Left ventricle myocardium superior (tissue), 1 donor: Measurements from ENCODE around the gene SLC17A4. TPM values are rescaled to one million over a fixed set of nuclear protein-coding genes. Genes with fewer than 3 reads are reported as not detected.

ENCODE experiments used
- ATAC-seq: fragments of 200-7000 bp; cut with Tn5 transposase; one replicate; pipeline ENCODE4 v1.9.1; 2020; ENCODE audit warnings: mild to moderate bottlenecking, moderate library complexity
- DNase-seq: peaks from one replicate; pipeline ENCODE4 v3.0.0-alpha.2; 2020
- intact Hi-C: fragments of 100-400 bp; cut with micrococcal nuclease; formaldehyde crosslinking; loops from one replicate; pipeline ENCODE4 v1.11.0; 2022
- long read RNA-seq: library from polyadenylated mRNA; unstranded; transcript quantifications from one replicate; pipeline ENCODE4 v2.0.0, GENCODE V29; 2021
- total RNA-seq: library from RNA; stranded (reverse); fragmentation: NEBNext Ultra II Directional; extraction: Animal tissue kit (Norgen Biotek cat#: 25700); gene quantifications from one replicate; pipeline ENCODE4 v1.2.1, GENCODE V29; 2021
- donor health status: DM: no; HTN: yes; CAD: no; lungs with severe emphysema.

SLC17A4 gene, protein sequence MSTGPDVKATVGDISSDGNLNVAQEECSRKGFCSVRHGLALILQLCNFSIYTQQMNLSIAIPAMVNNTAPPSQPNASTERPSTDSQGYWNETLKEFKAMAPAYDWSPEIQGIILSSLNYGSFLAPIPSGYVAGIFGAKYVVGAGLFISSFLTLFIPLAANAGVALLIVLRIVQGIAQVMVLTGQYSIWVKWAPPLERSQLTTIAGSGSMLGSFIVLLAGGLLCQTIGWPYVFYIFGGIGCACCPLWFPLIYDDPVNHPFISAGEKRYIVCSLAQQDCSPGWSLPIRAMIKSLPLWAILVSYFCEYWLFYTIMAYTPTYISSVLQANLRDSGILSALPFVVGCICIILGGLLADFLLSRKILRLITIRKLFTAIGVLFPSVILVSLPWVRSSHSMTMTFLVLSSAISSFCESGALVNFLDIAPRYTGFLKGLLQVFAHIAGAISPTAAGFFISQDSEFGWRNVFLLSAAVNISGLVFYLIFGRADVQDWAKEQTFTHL
- total RNA-seq: not detected
- long read RNA-seq: 0 reads

GRCh38 chr6:25754535-25754934, at the start of gene SLC17A4:
Gene SLC17A4 (plus strand): TSS chr6:25754742. CDS start chr6:25761963, 7,221 bp downstream.
- intact Hi-C loops: no loop called here
- DNase-seq (no peak), ATAC-seq (no peak)

GRCh38 chr6:25706314-25707014, 48.1 kb upstream of the SLC17A4 start:
- intact Hi-C loops: no loop called here
- ATAC-seq (no peak), DNase-seq (peak; percentile 53)

- no peak for ATAC-seq
- intact Hi-C loops: no loop called here
- no peak for DNase-seq
These were observed 44.8 kb upstream of the SLC17A4 start for GRCh38 chr6:25709761-25710160.

DNA sequence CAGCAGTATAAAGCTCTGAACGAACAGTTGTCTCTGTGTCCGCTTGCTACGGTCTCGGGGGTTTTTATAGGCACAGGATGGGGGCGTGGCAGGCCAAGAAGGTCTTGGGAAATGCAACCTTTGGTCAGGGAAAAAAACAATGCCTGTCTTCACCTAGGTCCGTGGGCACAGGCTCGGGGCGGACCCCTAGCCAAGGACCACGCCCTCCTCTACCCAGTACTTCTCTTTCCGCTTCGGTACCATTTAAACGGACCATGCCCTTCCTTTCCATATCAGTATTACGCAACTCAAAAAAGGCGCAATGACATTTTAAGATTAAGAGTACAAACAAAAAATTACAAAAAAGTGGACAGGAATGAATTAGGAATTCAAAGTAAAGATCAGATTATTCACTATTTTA, 44.3 kb upstream of the SLC17A4 start:
- ATAC-seq: no peak
- intact Hi-C loops: no loop called here
- no peak for DNase-seq

GRCh38 chr6:25713824-25714223, 40.7 kb upstream of the SLC17A4 start:
- DNase-seq (no peak), ATAC-seq (no peak)
- intact Hi-C loops: no loop called here

GRCh38 chr6:25714765-25715164, 39.8 kb upstream of the SLC17A4 start:
- no peak for ATAC-seq
- intact Hi-C loops: no loop called here

GRCh38 chr6:25715794-25716193, 38.7 kb upstream of the SLC17A4 start:
- intact Hi-C loops: no loop called here
- no peak for ATAC-seq
- DNase-seq: no peak

More at GRCh38 chr6:25714765-25715164, 39.8 kb upstream of the SLC17A4 start:
- no peak for DNase-seq

GRCh38 chr6:25717866-25718740, 36.4 kb upstream of the SLC17A4 start:
- intact Hi-C loops: no loop called here
- no peak for ATAC-seq
- no peak for DNase-seq

DNA sequence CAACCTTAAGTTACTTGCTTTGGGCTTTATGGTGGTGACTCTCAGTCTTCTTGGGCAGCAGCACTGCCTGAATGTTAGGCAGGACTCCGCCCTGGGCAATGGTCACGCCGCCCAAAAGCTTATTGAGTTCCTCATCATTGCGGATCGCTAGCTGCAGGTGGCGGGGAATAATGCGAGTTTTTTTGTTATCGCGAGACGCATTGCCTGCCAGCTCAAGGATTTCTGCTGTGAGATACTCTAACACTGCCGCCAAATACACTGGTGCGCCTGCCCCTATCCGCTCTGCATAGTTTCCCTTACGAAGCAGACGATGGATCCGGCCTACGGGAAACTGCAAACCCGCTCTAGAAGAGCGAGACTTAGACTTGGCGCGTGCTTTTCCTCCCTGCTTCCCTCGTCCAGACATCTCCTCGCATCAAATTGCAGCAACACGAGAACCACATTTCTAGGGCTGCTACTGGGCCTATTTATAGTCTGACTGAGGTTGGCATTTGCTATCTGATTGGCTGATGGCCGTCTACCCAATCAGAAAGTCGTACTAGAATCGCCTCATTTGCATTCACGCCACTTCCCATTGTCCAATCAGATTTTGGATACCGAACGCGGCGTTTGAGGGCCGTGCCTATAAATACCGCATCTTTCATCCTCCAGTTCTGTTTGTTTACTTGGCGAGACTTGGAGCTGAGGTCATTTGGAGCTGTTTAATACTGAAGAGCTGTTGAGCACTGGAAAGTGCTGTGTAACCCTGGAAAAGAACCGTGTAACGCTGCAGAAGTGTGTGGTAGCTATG, 28.2 kb upstream of the SLC17A4 start:
- ATAC-seq: no peak
- intact Hi-C loops: loop anchor here (10.0 kb wide), 1 partner anchor 278 kb away; no protein-coding TSS in a partner anchor
- DNase-seq: no peak

- no peak for DNase-seq
- intact Hi-C loops: loop anchor here (10.0 kb wide), 1 partner anchor 278 kb away; no protein-coding TSS in a partner anchor
- no peak for ATAC-seq
These were observed 27.5 kb upstream of the SLC17A4 start for GRCh38 chr6:25727028-25727427.

- no peak for ATAC-seq
These were observed 23.6 kb upstream of the SLC17A4 start for GRCh38 chr6:25730907-25731306.

DNA sequence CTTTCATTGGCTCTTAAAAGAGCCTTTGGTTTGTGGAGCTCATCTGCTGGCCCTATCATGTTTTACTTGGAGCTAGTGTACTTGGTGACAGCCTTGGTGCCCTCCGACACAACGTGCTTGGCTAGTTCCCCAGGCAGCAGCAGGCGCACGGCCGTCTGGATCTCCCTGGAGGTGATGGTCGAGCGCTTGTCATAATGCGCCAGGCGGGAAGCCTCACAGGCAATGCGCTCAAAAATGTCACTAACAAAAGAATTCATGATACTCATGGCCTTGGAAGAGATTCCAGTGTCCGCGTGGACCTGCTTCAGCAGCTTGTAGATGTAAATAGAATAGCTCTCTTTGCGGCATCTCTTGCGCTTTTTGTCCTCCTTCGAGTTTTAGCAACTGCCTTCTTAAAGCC, 22.8 kb upstream of the SLC17A4 start:
- DNase-seq (no peak), ATAC-seq (no peak)
- intact Hi-C loops: no loop called here

More at GRCh38 chr6:25730907-25731306, 23.6 kb upstream of the SLC17A4 start:
- no peak for DNase-seq
- intact Hi-C loops: no loop called here

DNA sequence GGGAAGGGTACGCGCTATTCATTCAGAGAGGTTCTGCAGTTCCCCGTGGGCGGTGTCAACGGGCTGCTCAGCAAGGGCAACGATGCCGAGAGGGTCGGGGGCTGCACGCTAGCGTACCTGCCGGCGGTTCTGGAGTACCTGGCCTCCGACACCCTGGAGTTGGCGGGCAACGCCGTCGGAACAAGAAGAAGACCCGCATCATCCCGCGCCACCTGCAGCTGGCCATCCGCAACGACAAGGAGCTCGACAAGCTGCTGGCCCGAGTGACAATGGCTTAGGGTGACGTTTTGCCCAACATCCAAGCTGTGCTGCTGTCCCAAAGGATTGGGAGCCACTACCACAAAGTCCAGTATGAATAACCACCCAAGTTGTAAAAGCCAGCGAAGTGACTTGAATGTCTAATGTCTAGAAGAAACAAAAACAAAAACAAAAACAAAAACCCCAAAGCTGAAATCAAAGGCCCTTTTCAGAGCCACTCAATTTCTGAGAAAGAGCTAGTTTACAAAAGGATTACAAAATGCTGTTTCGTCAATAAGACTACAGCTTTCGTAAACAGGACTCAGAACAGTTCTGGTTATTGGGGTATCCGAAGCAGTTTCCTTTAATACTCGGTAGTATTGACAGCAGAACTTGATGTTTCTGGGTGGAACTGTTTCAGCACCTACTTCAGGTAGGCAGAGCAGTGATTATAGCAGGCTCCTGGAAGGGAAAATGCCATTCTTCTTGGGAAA, 21.9 kb upstream of the SLC17A4 start:
- DNase-seq: no peak
- no peak for ATAC-seq
- intact Hi-C loops: no loop called here

GRCh38 chr6:25735261-25735660, 19.3 kb upstream of the SLC17A4 start:
- intact Hi-C loops: no loop called here
- DNase-seq (no peak), ATAC-seq (no peak)

DNA sequence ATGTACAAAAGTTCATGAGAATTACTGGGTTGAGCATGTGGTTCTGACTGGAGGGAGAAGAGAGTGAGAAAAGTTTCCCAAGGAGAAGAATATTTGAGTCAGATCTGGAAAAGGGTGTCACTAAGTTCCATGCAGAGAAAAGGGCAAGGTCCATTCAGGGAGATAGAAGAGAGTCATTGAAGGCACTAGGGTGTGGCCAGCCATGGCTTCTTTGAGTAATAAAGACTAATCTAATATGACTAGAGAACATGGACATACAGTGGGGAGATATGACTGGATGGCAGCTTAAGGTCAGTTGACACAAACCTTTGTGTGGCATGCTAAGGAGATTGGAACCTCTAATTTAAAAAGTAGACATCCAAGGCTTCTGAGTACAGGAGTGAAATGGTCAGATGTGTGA, 10.7 kb upstream of the SLC17A4 start:
- no peak for ATAC-seq
- intact Hi-C loops: no loop called here
- DNase-seq: no peak

GRCh38 chr6:25745836-25746235, 8.7 kb upstream of the SLC17A4 start:
- no peak for ATAC-seq
- DNase-seq: no peak
- intact Hi-C loops: no loop called here

GRCh38 chr6:25746968-25747367, 7.6 kb upstream of the SLC17A4 start:
- DNase-seq: no peak
- intact Hi-C loops: no loop called here
- ATAC-seq: no peak

DNA sequence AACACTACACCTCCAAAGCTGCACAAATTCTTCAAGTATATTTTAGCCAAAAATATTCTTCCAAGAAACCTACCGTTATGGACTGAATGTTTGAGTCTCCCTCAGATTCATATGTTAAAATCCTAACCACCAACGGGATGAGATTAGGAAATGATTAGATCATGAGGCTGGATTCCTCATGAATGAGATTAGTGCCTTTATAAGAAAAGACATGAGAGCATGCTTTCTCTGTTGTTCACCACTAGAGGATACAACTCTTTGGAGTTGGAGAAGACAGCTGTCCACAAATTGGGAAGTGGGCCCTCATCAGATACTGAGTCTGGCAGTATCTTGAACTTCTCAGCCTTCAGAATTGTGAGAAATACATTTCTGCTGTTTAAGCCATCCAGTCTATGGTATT, 7.1 kb upstream of the SLC17A4 start:
- ATAC-seq (no peak), DNase-seq (no peak)
- intact Hi-C loops: no loop called here
